Endometrium (tissue), 2 donors: ENCODE data around the gene DGUOK.
"Not testable (repeated sequence)": the region's sequence is repeated elsewhere in the genome, so short reads cannot be mapped to it uniquely, and the experiment has no call there.

Experiments used
- FAIRE-seq: peaks from 2 replicates; lab custom pipeline; 2012; peaks lifted over from hg19 to GRCh38; lab: Jason Lieb, UNC
- donor health status: control.
- donor health status: control.

Gene DGUOK

GRCh38 chr2:73920577-73921545 lies 5.8 kb upstream of the DGUOK start:
- FAIRE-seq: no peak

- no peak for FAIRE-seq
Measured at GRCh38 chr2:73921581-73921980, 5.1 kb upstream of the DGUOK start.

- FAIRE-seq: no peak
Measured at GRCh38 chr2:73922681-73923080, 4.0 kb upstream of the DGUOK start.

GRCh38 chr2:73925033-73925704 lies 1.5 kb upstream of the DGUOK start:
- FAIRE-seq: no peak

DNA sequence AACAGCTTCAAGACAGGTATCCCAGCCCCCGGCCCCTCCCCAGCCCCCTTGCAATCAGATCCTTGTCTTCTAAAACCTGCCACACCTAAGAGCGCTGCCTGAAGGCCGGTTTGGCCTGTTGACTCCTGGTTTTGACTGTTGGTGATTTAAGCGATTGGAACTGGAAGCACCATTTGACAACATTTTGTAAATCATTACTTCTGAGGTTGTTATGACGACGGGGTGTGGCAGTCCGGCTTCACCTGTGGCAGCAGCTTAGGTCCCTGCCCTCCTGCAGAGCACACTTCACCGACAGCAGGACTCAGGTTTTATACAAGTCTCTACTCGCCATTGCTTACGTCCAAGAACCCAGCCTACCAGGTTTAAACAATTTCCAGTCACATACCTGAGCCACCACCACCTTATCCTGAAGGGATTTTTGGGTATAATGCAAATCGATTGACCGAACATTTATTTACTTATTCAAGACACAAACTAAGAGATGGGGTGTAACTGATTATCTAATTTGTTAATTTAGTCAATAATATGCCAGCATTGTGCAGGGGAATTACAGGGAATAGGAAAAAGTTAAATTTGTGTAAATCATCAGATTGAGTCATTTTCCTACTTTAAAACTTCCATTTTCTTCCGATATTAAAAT lies 707 bp upstream of the DGUOK start:
- no peak for FAIRE-seq

DNA sequence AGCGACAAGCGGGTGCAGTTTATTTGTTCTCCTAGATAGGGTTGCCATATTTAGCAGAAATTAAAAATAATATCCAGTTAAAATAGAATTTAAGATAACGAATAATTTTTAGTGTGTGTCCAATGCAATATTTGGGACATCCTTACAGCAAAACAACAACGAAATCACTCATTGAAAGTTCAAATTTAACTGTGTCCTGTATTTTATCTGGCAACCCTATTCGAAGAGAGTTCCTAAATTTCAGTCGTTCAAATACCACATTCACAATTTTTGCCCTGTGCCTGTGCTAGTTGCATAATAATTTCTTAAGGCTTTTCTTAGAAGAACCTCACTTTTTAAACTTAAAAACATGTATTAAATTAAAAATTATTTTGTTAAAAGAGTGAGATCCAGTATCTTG lies 664 bp downstream of the DGUOK start:
- FAIRE-seq: no peak

DNA sequence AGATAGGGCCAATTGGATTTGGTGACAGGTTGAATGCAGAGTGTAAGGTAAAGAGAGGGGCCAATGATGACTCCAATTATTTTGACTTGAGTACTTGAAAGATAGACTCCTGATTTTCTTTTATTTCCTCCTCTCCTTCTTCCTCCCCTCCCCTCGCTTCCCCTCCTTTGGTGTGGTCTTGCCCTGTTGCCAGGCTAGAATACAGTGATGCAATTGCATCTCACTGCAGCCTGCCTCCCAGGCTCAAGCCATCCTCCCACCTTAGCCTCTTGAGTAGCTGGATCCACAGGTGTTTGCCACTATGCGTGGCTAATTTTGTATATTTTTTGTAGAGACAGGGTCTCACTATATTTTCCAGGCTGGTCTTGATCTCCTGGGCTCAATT lies 2.3 kb downstream of the DGUOK start:
- no peak for FAIRE-seq

- FAIRE-seq: no peak
Measured at GRCh38 chr2:73930386-73930785, 3.7 kb downstream of the DGUOK start.

- FAIRE-seq: no peak
Measured at GRCh38 chr2:73931531-73932500, 5.1 kb downstream of the DGUOK start.

GRCh38 chr2:73933194-73933593 lies 6.5 kb downstream of the DGUOK start:
- no peak for FAIRE-seq

DNA sequence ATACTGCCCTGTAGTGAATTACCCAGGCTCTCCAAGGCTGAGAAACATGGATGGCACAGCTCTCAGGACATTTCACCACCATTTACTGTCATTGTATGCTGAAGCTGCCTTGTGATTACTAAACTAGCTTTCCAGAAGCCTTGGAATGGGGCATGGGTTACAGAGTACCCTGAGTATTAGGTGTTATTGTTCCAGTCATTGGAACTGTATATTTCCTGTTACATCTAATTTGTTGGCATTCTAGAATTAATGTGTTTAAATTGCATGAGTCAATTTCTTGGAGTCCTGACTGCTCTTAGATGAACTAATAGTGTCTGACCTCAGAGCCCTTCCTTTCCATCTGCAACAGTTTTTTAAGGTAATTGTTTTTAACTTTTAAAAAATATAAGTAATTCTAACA lies 9.0 kb downstream of the DGUOK start:
- FAIRE-seq: no peak

DNA sequence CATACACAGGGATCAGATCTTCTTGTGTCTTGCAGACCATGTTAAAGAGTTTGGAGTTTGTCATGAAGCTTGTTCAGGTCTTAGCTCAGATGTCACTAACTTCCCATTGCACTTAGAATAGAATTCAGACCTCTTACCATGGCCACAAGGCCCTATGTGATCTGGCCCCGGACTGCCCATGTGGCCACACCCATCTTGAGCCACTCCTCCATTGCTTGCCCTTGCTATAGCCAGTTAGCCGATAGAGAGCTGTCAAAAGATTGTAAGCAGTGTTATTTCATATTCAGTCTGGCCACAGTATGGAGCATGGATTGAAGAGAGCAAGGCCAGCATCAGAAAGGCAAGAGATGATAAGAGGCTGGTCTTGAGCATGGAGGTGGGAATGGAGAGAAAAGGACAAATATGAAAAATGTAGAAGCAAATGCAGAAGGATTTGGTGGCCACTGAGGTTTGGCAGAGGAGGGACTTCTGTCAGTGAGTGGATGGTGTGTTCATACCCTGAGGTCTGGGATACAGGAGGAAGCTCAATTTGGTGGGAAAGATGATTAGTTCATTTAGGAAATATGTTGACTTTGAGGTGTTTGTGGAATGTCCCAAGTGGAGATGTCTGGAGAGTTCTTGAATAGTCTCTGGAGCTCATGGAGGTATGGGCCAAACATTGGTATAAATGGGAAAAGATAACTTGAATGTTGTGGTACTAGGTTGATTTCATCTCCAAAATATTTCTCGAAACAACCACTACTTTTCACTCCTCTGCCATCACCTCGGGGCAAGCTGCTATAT lies 10.6 kb downstream of the DGUOK start:
- no peak for FAIRE-seq

- FAIRE-seq: no peak
Measured at GRCh38 chr2:73937899-73938298, 11.2 kb downstream of the DGUOK start.

DNA sequence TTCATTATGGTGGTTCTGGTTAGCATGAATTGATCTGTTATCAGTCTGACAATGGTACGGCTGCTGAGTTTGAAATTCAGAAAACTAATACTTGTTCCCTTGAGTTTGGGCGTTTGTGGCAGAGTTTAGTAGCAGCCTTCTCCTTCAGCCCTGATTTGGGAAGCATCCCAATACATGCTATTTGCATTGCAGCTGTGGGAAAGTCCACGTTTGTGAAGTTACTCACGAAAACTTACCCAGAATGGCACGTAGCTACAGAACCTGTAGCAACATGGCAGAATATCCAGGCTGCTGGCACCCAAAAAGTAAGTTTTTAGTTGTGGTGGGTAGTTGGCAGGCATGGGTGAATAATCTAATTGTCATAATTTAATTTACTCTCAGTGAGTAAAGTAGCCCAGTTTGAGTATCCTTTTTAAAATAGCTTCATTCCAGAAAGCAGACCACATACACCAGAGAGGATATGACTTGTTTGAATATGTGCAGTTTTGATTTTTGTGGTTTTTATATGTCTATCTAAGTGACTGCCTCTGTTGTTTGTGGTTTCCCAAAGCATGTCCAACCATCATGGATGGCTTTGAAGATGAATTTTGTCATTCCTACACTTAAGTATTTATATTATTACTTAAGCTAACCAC lies 12.2 kb downstream of the DGUOK start:
- FAIRE-seq: no peak

GRCh38 chr2:73939419-73939818 lies 12.7 kb downstream of the DGUOK start:
- no peak for FAIRE-seq

- FAIRE-seq: not testable (repeated sequence)
Measured at GRCh38 chr2:73940066-73940465, 13.4 kb downstream of the DGUOK start.

DNA sequence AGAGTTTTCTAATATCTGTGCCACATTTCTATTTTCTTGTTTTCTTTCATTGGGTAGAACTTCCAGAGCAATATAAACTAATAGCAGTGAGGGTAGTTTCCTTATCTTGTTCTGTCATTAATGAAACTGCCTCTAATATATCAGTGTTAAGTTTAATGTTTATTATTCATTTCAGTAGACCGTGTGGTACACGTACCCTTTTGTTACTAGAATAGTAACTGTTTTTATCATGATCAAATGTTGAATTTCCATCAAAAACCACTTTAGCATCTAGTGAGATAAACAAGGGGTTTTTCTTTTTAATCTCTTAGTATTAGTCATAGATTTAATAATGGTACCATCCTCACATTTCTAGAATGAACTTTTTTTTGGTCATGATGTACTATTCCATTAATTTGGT lies 16.0 kb downstream of the DGUOK start:
- FAIRE-seq: no peak

- no peak for FAIRE-seq
Measured at GRCh38 chr2:73944714-73945113, 18.0 kb downstream of the DGUOK start.

DNA sequence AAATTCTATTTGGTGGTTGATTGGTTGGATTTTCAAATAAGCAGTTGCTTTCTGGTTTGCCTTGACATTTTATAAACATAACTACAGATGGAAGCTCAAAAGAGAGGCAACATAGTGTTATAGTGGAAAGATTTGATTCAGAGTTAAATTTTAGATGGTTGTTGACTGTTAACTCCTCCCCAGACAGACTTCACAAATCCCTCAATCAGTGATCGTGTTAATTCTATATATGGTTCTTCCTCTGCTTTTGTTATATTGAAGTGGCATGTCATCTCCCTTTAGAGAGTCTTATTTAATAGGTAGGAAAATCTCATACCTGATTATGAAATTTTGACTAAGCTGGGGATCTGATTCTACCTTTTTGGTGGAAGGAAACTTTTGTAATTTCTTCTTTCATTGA lies 19.5 kb downstream of the DGUOK start:
- FAIRE-seq: no peak

DNA sequence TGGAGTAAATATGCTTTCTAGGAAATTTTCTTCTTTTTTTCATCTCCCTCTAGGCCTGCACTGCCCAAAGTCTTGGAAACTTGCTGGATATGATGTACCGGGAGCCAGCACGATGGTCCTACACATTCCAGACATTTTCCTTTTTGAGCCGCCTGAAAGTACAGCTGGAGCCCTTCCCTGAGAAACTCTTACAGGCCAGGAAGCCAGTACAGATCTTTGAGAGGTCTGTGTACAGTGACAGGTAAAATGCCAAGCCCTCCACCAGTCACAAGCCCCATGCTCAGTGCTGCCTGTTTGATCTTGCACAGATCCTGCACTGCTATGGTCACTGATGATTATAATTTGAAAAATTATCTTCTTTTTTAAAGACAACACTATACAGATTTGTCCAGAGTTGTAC lies 20.0 kb downstream of the DGUOK start:
- no peak for FAIRE-seq
